ENCODE measurements around the gene SNX24. TPM values are rescaled to one million over a fixed set of nuclear protein-coding genes. Genes with fewer than 3 reads are reported as not detected.

SNX24 gene
- total and polyA plus RNA-seq, 10 of the 15 experiments (the other 5 are each of a cell fraction or from before 2014, with no cell fraction given) = 0.15 to 6.6 (median 4.1) TPM

- TF ChIP-seq NR2C2 (IDR thresholded peaks at IDR 0.05; ENCODE audit: borderline replicate concordance, control insufficient read depth, insufficient read length, low read depth) (no peak), POLR2A (IDR thresholded peaks at IDR 0.05; ENCODE audit: low read depth, low read length) (no peak), EED (IDR thresholded peaks at IDR 0.05; ENCODE audit: low read depth) (no peak)
Observed at GRCh38 chr5:122921826-122922225, 76.4 kb downstream of the SNX24 start (continued).

- H3K4me3 ChIP-seq = no peak overlapping the region
- H3K27me3 ChIP-seq (replicated peaks in 1 of 2; ENCODE audit: control insufficient read depth in 2 of 2, insufficient read depth in 2 of 2, low read length in 1 of 2) = no peaks in the 10 kb centered on the region
- no peaks in the 10 kb centered on the region for H4K20me1 ChIP-seq (ENCODE audit: control insufficient read depth, insufficient read depth)
- H3K4me1 ChIP-seq (ENCODE audit: control insufficient read depth, insufficient read depth, low read length) = no peaks in the 10 kb centered on the region
- BruUV-seq (replicated peaks) = no TSS peak
- POLR2A ChIA-PET = no interaction called here
- in situ Hi-C loops (cut with MboI) (no loop called here), intact Hi-C loops (cut with micrococcal nuclease; ENCODE audit: unreplicated experiment) (no loop called here)
- SMC1A ChIA-PET (ENCODE audit: uncharacterized antibody, unreplicated experiment) = interaction anchor here (0.6 to 0.8 kb wide), 2 partner anchors 8 to 22 kb away, joined by 3 read pairs; no protein-coding TSS in a partner anchor
- no peaks in the 10 kb centered on the region for H3K79me2 ChIP-seq (ENCODE audit: control insufficient read depth, insufficient read depth, low read length)
- H3K36me3 ChIP-seq (ENCODE audit: control insufficient read depth in 2 of 2, insufficient read depth in 2 of 2, low read length in 1 of 2) = no peaks in the 10 kb centered on the region
- H3K9me3 ChIP-seq (replicated peaks; ENCODE audit: control insufficient read depth, insufficient read depth, low read length) = no peaks in the 10 kb centered on the region
- no peak overlapping the region for H2AFZ ChIP-seq (ENCODE audit: control insufficient read depth, low read depth, low read length)
- RAD21 ChIA-PET (ENCODE audit: unreplicated experiment) = no interaction called here
- no peak overlapping the region for H3K9ac ChIP-seq (ENCODE audit: control insufficient read depth, insufficient read depth, low read length)
- CTCF ChIA-PET = no interaction called here
- DNase-seq (ENCODE audit: low read depth, low spot score) (no peak), ATAC-seq (no peak), FAIRE-seq (no peak)
- H3K27ac ChIP-seq (ENCODE audit: control insufficient read depth, insufficient read depth) = no peak overlapping the region
- no peak overlapping the region for H3K4me2 ChIP-seq (ENCODE audit: control insufficient read depth, insufficient read depth)
- TF ChIP-seq HCFC1 (IDR thresholded peaks at IDR 0.05; ENCODE audit: low read length) (no peak), SMC3 (IDR thresholded peaks at IDR 0.05; ENCODE audit: borderline replicate concordance, low read length) (no peak), ZBTB4 (CRISPR knock-in tag; IDR thresholded peaks at IDR 0.05) (no peak), CBFB (IDR thresholded peaks at IDR 0.05; ENCODE audit: low read depth) (no peak), LARP7 (IDR thresholded peaks at IDR 0.05) (no peak), TCF12 (IDR thresholded peaks at IDR 0.05; ENCODE audit: low read depth, low read length) (no peak), KAT2A (conservative IDR thresholded peaks at IDR 0.05; ENCODE audit: control insufficient read depth, low read depth, low read length) (no peak), BHLHE40 (IDR thresholded peaks at IDR 0.05; ENCODE audit: borderline replicate concordance in 1 of 2, low read depth in 2 of 2, low read length in 1 of 2) (no peak), RAD21 (IDR thresholded peaks at IDR 0.05; ENCODE audit: insufficient read depth, low read depth, low read length) (no peak)
- WGBS (ENCODE audit: insufficient coverage, insufficient replicate concordance, low lambda C conversion rate, missing lambda C conversion rate) = 59% methylated on average over 5 of the region's 5 CpGs
Observed at GRCh38 chr5:122924203-122924602, 78.8 kb downstream of the SNX24 start.
